ENCODE data around the gene GYPA.
"Not testable (repeated sequence)": the region's sequence is repeated elsewhere in the genome, so short reads cannot be mapped to it uniquely, and the experiment has no call there.

GRCh38 chr4:144138239-144138638 lies 2.3 kb downstream of the GYPA start:
- TF ChIP-seq POLR2AphosphoS5 (IDR thresholded peaks at IDR 0.05; ENCODE audit: borderline replicate concordance, low read depth, low read length); EZH2 (IDR thresholded peaks at IDR 0.05): not testable (repeated sequence)

Measured in SK-N-MC (cell line).